GM19328 (cell line): Measurements from ENCODE around the gene PAOX.
"Not testable (repeated sequence)": the region's sequence is repeated elsewhere in the genome, so short reads cannot be mapped to it uniquely, and the experiment has no call there.

ENCODE experiments used
- ATAC-seq: cut with Tn5 transposase; IDR thresholded peaks from one replicate; pipeline ENCODE4 v1.9.1; 2021; ENCODE audit warnings: mild to moderate bottlenecking, moderate library complexity; ENCODE audit not compliant: unreplicated experiment

PAOX gene

DNA sequence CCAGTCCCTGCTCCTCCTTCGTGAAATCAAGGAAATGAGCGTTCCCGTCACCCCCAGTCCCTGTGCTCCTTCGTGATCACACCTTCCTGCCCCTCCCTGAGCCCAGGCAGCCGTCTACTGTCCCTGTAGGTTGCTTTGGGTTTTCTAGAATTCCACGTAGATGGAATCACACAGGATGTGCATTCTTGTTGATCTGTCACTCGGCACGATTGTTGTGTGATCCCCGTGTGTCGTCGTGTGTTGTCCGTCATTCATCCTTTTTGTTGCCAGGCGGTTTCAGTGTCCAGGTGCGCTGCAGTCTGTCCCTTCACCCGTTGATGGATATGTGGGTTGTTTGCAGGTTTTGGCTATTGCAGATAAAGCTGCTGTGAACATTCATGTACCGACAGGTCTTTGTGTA is 24.3 kb downstream of the PAOX start:
- ATAC-seq, result no peak

DNA sequence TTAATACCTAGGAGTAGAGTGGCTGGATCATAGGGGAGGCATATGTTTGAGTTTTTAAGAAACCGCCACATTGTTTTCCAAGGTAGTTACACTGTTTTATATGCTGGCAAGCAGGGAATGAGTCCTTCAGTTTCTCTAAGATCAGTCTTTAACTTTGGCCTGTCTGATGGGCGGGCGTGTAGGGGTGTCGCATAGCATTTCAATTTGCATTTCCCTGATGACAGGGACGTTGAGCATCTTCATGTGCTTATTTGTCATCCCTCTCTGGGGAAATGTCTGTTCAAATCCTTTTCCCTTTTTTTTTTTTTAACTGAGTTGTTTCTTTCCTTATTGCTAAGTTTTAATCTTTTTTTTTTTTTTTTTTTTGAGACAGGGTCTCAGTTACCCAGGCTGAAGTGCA is 24.7 kb downstream of the PAOX start:
- ATAC-seq, result no peak

GRCh38 chr10:133405272-133405671 is 26.2 kb downstream of the PAOX start:
- no peak for ATAC-seq

GRCh38 chr10:133405844-133406527 is 26.9 kb downstream of the PAOX start:
- no peak for ATAC-seq

- no peak for ATAC-seq
Observed at GRCh38 chr10:133411523-133412380, 32.7 kb downstream of the PAOX start.

DNA sequence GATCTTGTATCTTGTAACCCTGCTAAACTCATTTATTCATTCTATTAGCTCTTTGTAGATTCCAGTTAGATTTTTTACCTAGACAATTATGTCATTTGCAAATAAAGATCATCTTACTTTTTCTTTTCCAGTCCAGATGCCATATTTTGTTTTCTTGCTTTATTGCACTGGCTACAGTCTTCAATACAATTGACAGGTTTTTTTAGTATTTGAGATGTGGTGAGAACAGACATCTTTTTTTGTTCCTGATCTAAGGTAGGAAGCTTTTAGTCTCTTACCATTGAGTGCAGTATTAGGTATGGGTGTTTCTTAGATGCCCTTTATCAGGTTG is 33.3 kb downstream of the PAOX start:
- ATAC-seq, result no peak

DNA sequence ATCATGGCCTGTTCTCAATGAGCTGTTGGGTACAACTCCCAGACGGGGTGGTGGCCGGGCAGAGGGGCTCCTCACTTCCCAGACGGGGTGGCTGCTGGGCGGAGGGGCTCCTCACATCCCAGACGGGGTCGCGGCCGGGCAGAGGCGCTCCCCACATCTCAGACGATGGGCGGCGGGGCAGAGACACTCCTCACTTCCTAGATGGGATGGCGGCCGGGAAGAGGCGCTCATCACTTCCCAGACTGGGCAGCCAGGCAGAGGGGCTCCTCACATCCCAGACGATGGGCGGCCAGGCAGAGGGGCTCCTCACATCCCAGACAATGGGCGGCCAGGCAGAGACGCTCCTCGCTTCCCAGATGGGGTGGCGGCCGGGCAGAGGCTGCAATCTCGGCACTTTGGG is 35.3 kb downstream of the PAOX start:
- ATAC-seq, result not testable (repeated sequence)

GRCh38 chr10:133415752-133416151 is 36.7 kb downstream of the PAOX start:
- no peak for ATAC-seq

DNA sequence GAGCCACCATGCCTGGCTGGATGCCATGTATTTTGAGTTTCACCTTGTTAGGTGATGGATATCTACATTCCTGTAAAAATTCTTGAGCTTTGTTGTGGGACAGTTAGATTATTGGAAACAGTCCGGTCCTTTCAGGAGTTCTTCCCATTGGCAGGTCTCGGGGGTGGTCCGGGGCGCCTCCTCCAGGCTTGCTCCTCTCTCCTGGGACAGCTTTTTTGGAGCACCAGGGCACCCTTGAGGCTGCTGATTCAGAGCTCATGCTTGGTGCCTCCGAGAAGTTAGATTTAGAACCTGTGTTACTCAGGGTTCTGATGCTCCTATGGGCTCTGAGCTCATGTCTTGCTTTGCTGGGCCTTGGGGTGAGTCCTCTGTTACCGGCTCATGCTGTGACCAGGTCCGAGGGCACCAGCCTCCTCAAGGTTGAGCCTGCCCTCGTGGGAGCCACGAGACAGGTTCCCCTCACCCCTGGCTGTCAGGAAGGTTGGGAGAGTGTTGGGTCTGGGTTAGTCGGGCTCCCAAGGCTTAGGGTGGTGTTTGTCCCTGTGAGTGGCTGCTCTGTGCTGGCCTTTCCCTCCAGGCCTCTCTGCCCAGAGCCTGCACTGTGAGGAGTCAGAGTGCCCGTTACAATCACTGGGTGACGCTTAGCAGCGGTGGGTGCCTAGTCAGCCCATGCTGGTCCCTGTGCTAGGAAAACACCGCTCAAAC is 39.4 kb downstream of the PAOX start:
- no peak for ATAC-seq

- ATAC-seq, result no peak
Observed at GRCh38 chr10:133419211-133419950, 40.3 kb downstream of the PAOX start.

DNA sequence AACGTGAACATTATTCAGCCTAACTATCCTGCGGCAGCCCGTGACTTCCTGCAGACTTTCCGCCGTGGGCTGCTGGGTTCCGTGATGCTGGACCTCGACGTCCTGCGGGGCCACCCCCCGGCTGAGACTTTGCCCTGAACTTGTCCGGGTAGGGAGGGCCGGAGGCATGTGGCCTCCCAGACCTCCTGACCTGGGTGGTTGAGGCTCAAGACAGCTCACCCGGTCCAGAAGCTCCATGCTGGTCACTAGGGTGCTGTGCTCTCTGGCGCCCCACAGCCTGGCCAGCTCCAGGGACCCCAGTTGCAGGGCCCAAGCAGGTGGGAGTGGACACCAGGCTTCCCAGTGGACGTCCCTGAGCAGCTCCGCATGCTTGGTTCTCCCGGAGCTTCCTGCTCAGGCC is 41.0 kb downstream of the PAOX start:
- ATAC-seq, result no peak

DNA sequence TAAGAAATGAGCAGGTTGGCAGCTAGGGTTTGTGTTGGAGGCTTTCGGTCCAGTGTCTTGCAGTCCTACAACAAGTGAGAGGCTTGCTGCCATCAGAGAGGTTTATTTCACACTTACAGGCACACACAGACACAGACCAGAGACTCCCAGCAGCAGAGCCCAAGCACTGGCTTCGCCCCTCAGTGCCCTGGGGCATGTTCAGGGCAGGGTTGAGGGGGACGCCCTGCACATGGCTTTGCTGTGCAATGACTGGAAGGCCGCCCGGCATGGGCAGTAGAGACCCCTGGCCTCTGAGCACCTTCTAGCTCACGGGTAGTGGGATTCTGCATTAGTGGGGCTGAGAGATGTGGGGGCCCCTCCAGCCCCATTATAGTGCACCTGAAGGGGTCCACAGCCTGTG is 41.5 kb downstream of the PAOX start:
- no peak for ATAC-seq

DNA sequence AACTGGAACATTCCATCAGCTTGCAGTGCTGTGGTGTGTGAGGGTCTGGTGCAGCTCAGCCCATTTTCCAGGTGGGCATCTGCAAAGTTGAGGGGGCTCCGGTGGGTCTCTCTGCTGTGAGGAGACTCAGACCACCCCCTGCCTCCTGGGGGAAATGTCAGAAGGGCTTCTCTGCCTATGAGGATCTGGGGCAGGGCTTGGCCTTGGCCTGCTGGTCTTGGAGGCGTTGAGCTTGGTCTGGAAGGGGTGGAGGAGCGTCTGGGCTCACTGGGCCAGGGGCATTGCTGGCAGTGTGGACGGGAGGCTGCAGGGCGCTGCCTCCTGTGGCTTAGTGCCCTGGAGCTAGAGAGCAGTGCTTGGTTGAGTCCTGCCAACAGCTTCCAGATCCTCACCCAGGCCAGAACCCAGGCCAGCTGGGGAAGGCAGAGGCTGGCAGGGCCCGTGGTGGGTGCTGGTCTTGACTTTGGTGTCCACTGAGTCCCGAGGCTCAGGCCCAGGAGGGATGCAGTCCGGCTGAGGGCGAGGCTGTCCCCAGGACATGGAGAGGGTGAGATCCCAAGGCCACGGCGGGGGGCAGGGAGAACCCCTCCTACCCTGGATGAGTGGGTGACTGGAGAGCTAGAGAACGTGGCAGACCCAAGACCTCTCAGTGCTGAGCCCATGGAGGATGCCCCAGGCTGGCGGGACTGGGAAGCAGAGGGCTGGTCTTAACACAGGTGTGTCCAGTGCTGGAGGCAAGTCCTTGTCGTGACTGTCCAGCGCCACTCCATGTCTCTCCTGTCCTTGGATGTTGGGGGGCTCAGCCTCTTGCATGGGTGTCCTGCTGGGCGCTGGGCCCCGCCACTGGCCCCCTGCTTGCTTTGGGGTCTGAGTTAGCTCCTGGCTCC is 42.5 kb downstream of the PAOX start:
- no peak for ATAC-seq

- ATAC-seq, result no peak
Observed at GRCh38 chr10:133422223-133422806, 43.3 kb downstream of the PAOX start.

GRCh38 chr10:133422807-133423771 is 44.0 kb downstream of the PAOX start:
- ATAC-seq, result no peak

DNA sequence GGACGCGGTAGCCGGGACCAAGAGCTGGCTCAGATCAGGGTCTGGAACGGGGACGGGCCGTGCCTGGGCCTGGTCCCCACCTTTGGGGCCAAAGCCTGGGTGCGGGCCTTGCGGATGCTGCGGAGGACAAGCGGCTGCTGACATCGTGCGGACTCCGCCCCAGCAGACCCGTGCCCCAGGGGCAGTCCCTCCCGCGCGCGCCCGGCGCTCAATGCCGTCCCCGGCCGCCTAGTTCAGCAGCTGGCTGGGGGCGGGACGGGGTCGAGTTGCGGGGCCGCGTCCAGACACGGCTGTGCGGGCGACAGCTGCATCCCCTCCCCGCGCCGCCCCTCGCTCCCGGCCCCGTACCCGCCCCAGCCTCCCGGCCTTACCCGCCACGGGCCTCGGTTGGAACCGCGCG is 45.0 kb downstream of the PAOX start:
- ATAC-seq, result not testable (repeated sequence)

DNA sequence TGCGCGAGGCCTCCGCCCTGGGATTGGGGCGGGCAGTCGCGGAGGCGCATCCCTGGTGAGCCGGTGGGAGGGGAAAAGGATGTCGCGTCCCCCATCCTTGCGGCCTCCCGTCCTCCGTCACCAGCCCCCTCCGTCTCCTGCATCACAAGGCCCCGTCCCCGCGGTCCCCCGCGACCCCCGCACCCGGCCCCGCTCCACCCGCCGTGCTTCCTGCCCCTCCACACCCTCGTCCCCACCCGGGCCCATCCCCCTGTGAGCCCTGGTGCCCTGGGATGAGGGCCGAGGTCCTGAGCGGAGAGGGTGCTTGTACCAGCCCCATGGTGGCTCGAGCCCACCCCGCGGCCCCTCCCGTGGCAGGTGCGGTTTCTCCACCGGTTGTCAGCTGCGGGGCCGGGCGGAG is 45.5 kb downstream of the PAOX start, which contains the start of gene SPRN:
TSS of gene SPRN (minus strand) at position 25 of the 400 bp plus-strand sequence. CDS start 944 bp downstream, outside the sequence.
- not testable (repeated sequence) for ATAC-seq

GRCh38 chr10:133429571-133429970 is 50.5 kb downstream of the PAOX start:
- not testable (repeated sequence) for ATAC-seq
